Measurements from ENCODE around the gene GNAI3. TPM values are rescaled to one million over a fixed set of nuclear protein-coding genes. Genes with fewer than 3 reads are reported as not detected.
"Not testable (repeated sequence)": the region's sequence is repeated elsewhere in the genome, so short reads cannot be mapped to it uniquely, and the experiment has no call there.

The GNAI3 gene
- total RNA-seq, 1 donor from 2014 or later, result 16.9 TPM

DNA sequence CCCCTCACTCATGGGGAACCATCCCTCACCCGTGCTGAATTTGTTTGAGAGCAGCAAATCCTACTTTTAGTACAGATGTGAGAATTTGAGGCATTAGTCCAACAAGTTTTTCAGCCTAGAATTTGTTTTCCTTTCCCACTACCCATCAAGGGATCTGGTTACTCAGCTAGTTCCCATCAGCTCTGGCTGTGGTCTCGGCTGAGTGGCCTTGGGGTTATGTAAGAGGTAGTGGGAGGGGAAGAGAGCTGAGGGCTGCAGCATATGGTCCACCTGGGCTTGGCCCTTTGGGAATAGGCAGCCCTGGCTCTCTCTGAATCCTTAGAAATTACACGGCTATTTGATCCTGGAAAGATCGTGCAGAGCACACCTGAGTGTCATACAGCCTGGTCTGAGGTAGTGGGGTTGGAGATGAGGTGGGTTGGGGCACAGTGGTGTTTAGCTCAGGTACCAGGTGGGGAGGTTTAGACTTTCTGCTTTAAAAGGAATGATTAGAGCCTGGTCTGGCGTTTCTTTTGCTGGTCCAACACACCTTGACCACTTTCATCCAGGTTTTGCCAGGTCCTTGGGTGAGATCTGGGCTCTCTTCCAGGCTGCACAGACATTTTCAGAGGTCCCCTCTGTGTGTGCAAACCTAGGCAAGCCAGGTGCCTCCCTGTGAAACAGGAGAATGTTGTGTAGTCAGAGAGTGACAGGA lies 111.7 kb downstream of the GNAI3 start:
- no peak for DNase-seq (ENCODE audit: low spot score)

DNA sequence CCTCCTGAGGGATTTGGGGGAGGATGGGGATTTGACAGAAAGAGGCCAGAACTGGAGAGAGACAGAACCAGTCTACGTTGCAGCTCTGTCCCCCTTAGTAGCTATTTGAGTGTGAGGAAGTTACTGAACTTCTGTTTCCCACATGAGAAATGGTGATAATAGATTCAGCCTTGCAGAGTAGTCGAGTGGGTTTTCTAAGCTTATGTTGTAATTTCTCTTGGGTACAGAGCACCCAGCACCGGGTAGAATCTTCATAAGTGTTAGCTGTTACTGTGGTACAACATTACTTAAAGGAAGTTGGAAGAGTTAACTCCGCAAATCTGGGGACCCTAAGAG lies 112.2 kb downstream of the GNAI3 start:
- DNase-seq (ENCODE audit: low spot score), result not testable (repeated sequence)

DNA sequence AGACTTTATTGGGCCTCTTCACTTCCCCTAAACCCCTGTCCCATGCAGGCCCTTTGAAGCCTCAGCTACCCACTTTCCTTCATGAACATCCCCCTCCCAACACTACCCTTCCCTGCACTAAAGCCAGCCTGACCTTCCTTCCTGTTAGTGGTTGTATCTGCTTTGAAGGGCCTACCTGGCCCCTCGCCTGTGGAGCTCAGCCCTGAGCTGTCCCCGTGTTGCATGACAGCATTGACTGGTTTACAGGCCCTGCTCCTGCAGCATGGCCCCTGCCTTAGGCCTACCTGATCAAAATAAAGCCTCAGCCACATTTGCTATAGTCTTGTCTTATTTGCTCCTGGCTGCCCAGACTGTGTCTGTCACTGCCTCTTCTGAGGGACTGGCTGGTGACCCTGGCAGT lies 113.0 kb downstream of the GNAI3 start:
- no peak for DNase-seq (ENCODE audit: low spot score)

DNA sequence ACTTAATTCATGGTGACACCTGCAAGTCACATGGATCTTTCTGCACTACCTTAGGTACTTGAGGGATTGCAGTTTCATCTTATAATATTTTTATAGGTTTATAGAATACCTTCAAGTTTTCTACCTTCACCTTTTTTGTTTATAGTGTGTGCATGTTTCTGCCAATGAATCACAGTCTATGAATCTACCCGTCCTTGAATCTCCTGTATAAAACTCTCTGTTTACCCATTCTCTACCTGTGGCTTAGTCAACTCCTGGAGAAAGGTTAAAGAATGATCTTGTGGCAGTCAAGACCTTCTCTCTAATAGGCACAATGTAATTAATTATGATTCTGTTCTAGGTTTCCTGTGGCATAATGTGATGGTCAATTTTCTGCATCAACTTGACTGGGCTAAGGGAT lies 116.3 kb downstream of the GNAI3 start:
- DNase-seq (ENCODE audit: low spot score), result no peak

DNA sequence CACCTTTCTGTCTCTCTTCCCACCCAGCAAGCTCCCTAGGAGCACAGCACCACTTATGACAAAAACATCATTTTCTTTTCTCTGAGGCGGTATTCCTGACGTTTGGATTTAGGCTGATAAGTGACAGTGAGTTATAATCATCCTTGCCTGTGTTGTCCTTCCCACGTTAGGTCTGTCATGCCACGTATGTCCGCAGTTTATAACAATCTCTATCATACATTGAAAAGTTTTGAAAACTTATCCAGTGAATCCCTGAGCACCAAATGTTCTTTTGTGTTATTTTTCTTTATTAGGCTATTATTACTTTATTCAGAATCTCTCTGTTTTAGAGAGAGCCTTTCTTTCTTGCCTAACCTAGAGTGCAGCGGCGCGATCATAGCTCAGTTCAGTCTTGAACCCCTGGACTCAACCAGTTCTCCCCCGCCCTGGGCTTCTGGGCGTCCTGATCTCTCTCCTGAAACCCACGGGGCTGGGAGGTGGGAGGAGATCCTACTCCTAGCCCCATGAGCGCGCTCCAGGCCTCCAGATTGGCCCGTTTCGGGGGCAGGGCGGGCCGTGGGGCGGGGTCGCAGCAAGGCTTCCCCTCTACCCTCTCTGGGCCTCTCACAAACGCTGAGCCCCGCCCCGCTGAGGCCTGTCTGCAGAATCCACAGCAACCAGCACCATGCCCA lies 119.2 kb downstream of the GNAI3 start, which contains the start of gene GSTM2:
Gene GSTM2, plus strand, starts transcription at position 606 of the 671 bp plus-strand sequence. Its CDS starts 59 bp downstream, at position 665.
- DNase-seq (ENCODE audit: low spot score), result peak; percentile 98

Other genes starting within 250 kb of the GNAI3 start
- not detected for gene MYBPHL, start 241.6 kb upstream of the GNAI3 start, total RNA-seq (ENCODE audit: insufficient read depth, low replicate concordance)
- gene SORT1, start 150.7 kb upstream of the GNAI3 start, total RNA-seq (ENCODE audit: insufficient read depth, low replicate concordance), result 65.2 TPM
- gene PSMA5, start 122.2 kb upstream of the GNAI3 start, total RNA-seq (ENCODE audit: insufficient read depth, low replicate concordance), result 23.1 TPM
- not detected for gene SYPL2, start 82.1 kb upstream of the GNAI3 start, total RNA-seq (ENCODE audit: insufficient read depth, low replicate concordance)
- gene ATXN7L2, start 64.7 kb upstream of the GNAI3 start, total RNA-seq (ENCODE audit: insufficient read depth, low replicate concordance), result 0.24 TPM
- gene CYB561D1, start 54.5 kb upstream of the GNAI3 start, total RNA-seq (ENCODE audit: insufficient read depth, low replicate concordance), result 6.7 TPM
- gene AMIGO1, start 38.9 kb upstream of the GNAI3 start, total RNA-seq (ENCODE audit: insufficient read depth, low replicate concordance), result 7.9 TPM
- 3.1 TPM for gene GPR61, start 8.7 kb upstream of the GNAI3 start, total RNA-seq (ENCODE audit: insufficient read depth, low replicate concordance)
- gene GNAT2, start 71.0 kb downstream of the GNAI3 start, total RNA-seq (ENCODE audit: insufficient read depth, low replicate concordance), result not detected
- gene AMPD2, start 71.2 kb downstream of the GNAI3 start, total RNA-seq (ENCODE audit: insufficient read depth, low replicate concordance), result 76.8 TPM
- gene GSTM4, start 107.5 kb downstream of the GNAI3 start, total RNA-seq (ENCODE audit: insufficient read depth, low replicate concordance), result 6.5 TPM
- gene GSTM2, start 119.4 kb downstream of the GNAI3 start, total RNA-seq (ENCODE audit: insufficient read depth, low replicate concordance), result 46.7 TPM
- 23.8 TPM for gene GSTM1, start 139.2 kb downstream of the GNAI3 start, total RNA-seq (ENCODE audit: insufficient read depth, low replicate concordance)
- gene GSTM5, start 163.6 kb downstream of the GNAI3 start, total RNA-seq (ENCODE audit: insufficient read depth, low replicate concordance), result 12.0 TPM
- gene GSTM3, start 192.4 kb downstream of the GNAI3 start, total RNA-seq (ENCODE audit: insufficient read depth, low replicate concordance), result 82.6 TPM
- gene EPS8L3, start 215.3 kb downstream of the GNAI3 start, total RNA-seq (ENCODE audit: insufficient read depth, low replicate concordance), result not detected

Measured in umbilical cord (tissue), 2 donors.